HG03460 (cell line): ENCODE measurements around the gene MZF1.

Source experiments
- ATAC-seq: cut with Tn5 transposase; IDR thresholded peaks from one replicate; pipeline ENCODE4 v1.9.1; 2021; ENCODE audit not compliant: unreplicated experiment

MZF1 gene

GRCh38 chr19:58556622-58557220 lies 16.4 kb downstream of the MZF1 start:
- ATAC-seq, result no peak

GRCh38 chr19:58555920-58556621 lies 17.1 kb downstream of the MZF1 start:
- no peak for ATAC-seq

GRCh38 chr19:58555369-58555885 lies 17.7 kb downstream of the MZF1 start:
- ATAC-seq, result no peak

GRCh38 chr19:58554494-58555368 lies 18.4 kb downstream of the MZF1 start, which contains the start of gene CHMP2A:
TSS of gene CHMP2A (minus strand) at chr19:58555105. CDS start at chr19:58554212, 893 bp downstream.
- no peak for ATAC-seq

- no peak for ATAC-seq
These were observed 19.2 kb downstream of the MZF1 start for GRCh38 chr19:58553799-58554493.

GRCh38 chr19:58552655-58553054 lies 20.5 kb downstream of the MZF1 start:
- ATAC-seq, result no peak

GRCh38 chr19:58551577-58552471 lies 21.3 kb downstream of the MZF1 start:
- no peak for ATAC-seq

- no peak for ATAC-seq
These were observed 22.0 kb downstream of the MZF1 start for GRCh38 chr19:58551123-58551497.

- no peak for ATAC-seq
These were observed 22.6 kb downstream of the MZF1 start for GRCh38 chr19:58550362-58551122.

GRCh38 chr19:58549664-58550361 lies 23.3 kb downstream of the MZF1 start:
- no peak for ATAC-seq

- no peak for ATAC-seq
These were observed 24.1 kb downstream of the MZF1 start for GRCh38 chr19:58548859-58549663.

GRCh38 chr19:58547323-58548312 lies 25.5 kb downstream of the MZF1 start:
- no peak for ATAC-seq

- no peak for ATAC-seq
These were observed 27.1 kb downstream of the MZF1 start for GRCh38 chr19:58546019-58546530.

GRCh38 chr19:58545286-58546018 lies 27.7 kb downstream of the MZF1 start:
- ATAC-seq, result no peak

GRCh38 chr19:58544591-58545285 lies 28.4 kb downstream of the MZF1 start:
- ATAC-seq, result peak; percentile 41
